ENCODE measurements around the gene RBM42.
A peak's percentile ranks its signal among the peaks of the same experiment; 100 is the strongest.
"Not testable (repeated sequence)": the region's sequence is repeated elsewhere in the genome, so short reads cannot be mapped to it uniquely, and the experiment has no call there.

The RBM42 gene

DNA sequence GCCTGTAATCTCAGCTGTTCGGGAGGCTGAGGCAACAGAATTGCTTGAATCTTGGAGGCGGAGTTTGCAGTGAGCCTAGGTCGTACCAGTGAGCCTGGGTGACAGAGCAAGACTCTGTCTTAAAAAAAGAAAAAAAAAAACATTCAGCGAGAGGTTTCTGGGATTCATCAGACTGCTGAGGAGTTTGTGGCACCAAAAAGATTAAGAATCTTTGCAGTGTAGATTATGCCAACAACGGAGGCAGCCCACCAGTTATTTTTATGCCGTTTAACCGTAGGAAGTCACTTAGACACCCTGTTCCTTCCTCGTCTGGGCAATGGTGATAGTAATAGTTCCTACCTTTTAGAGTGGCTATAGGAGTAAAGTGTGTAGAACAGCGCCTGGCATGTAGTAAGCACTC is 21.7 kb downstream of the RBM42 start:
- DNase-seq (ENCODE audit: low read depth): no peak

DNA sequence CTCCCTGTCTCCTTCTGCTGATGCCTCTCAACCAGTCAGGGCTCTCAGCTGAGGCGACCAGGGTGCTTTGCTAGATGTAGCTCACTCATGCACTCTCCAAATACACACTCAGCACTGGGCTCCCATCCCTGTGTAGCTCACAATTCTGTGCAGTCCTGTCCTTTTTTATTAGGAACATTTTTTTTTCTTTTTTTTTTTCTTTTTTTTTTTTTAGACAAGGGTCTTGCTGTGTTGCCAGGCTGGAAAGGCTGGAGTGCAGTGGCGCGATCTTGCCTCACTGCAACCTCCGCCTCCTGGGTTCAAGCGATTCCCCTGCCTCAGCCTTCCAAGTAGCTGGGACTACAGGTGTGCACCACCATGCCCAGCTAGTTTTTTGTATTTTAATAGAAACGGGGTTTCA is 26.0 kb downstream of the RBM42 start:
- DNase-seq (ENCODE audit: low read depth): not testable (repeated sequence)

GRCh38 chr19:35655600-35655999 is 26.8 kb downstream of the RBM42 start:
- no peak for DNase-seq (ENCODE audit: low read depth)

GRCh38 chr19:35656700-35657099 is 27.9 kb downstream of the RBM42 start:
- no peak for DNase-seq (ENCODE audit: low read depth)

DNA sequence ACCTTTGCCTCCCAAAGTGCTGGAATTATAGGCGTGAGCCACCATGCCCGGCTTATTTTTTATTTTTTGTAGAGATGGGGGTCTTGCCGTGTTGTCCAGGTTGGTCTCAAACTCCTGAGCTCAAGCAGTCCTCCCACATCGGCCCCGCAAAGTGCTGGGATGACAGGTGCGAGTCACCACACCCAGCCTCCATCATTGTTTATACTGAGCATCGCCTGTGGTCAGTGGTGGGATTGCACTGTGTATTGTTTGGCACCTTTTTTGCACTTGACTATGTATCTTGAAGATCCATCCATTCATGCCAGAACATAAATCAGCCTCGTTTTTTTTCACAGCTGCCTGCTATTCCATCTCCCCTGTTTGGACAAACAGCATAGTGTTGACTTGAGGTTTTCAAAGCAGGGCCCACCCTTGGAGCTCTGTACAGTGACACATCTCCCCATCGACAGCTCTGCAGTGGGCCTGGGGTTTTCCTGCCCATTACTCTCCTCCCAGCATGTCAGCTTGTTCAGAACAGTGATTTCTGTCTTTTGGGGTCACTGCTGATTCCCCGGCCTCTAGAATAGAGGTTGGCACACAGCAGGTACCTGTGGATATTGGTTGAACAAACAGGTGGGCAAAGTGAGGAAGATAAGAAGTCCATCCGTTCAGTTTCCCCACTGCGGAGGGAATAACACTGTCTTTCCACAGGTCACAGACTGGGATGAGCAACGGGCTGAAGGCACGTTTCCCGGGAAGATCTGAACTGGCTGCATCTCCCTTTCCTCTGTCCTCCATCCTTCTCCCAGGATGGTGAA is 29.3 kb downstream of the RBM42 start:
- no peak for DNase-seq (ENCODE audit: low read depth)

DNA sequence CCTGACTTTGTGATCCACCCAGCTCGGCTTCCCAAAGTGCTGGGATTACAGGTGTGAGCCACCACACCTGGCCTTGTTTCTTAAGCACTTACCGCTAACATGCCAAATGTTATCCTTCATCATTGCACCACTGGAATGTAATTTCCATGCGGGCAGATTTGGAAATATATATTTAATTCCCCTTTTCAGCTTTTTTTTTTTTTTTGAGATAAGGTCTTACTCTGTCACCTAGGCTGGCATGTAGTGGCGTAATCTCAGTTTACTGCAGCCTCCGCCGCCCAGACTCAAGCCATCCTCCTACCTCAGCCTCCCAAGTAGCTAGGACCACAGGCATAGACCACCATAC is 33.1 kb downstream of the RBM42 start:
- no peak for DNase-seq (ENCODE audit: low read depth)

DNA sequence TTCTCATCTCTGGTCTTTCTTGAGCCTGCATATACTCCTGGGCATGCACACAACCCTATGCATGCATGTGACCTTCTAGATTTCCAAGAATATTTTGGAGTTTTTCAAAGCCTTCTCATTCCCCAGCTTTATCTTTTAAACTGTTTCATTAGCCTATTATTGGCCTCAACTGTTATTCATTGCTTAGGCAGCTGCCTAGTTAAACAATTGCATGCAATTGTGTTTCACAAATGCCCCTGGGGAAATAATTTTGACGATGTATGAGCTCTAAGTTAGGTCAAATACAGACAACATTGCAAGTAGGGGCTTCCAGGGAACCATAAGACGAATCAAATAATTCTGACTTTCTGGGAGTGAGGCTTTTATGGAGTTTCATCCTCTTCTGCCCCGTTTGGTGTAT is 35.1 kb downstream of the RBM42 start:
- no peak for DNase-seq (ENCODE audit: low read depth)

DNA sequence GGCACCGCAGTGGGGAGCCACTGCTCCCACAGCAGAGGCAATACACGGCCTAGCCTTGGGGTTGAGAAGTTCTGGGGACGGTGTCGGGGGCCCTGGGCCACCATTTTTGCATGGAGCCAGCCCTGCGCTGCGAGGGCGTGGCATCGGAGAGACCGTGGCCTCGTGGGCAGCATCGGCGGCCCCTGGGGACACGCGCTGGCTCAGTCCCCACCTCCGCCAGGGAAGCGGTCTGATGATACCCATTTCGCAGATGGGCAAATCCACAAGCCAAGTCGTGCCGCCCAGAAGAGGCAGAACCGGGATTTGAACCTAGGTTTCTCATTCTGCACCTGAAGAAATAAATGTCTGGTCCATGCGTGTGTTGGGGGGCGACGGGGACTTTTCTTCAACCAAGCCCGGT is 36.3 kb downstream of the RBM42 start:
- DNase-seq (ENCODE audit: low read depth): no peak

DNA sequence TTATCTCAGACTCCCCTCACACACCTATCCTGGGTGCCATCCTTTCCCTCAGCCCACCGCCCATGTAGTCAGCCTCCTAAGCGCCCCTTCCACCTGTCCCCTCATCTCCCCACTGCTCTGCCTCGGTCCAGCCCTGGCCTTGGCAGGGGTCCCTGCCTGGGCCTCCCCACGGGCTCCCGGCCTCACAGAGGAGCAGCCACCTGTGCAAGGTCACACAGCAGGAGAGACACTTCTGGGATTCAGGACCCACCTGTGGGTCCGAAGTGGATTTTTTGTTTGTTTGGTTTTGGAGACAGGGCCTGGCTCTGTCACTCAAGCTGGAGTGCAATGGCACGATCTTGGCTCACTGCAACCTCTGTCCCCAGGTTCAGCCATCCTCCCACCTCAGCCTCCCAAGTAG is 36.8 kb downstream of the RBM42 start:
- DNase-seq (ENCODE audit: low read depth): no peak

DNA sequence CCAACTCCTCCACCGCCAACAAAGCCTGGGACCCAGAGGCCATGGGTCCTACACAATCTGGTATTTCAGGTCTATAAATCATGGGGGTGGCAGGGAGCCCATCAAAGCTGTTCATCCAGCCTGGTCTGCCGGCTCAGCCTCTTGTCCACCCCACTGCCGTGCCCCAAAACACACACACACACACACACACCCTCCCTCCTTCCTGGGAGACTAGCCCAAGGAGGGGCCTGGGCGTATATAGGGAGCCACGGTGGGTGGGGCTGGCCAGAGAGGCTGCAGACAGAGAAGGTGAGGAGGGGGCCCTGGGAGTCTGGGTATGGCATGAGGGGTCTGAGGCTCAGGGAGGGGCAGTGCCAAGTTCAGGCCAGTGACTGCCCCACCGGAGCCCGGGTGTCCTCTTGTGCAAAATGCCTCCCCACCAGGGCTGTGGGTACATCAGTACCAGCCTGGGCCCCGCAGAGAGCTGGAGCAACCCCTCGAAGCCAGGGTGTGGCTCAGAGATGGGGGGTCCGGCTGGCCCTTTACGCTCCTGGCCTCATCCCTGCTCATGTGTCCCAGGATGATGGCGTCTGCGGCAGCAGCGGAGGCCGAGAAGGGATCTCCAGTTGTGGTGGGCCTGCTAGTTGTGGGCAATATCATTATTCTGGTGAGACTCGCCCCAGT is 37.5 kb downstream of the RBM42 start, which contains the start of gene UPK1A:
UPK1A (plus strand) TSS at position 267 of the 663 bp plus-strand sequence; CDS start at position 563, 296 bp downstream.
- DNase-seq (ENCODE audit: low read depth): no peak

DNA sequence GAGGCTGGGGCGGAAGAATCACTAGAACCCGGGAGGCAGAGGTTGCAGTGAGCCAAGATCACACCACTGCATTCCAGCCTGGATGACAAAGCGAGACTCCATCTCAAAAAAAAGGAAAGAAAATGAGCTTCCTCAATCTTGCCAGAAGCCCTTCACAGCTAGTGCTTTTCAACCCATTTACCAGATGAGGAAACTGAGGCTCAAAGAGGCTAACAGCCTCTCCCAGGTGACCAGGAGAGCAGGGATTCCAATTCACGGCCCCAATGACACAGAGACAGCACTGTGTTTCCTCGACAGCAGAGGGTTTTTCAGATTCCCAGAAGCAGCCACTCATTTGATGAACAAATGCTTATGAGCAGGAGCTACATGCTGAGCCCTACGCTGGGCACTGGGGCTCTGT is 40.7 kb downstream of the RBM42 start:
- DNase-seq (ENCODE audit: low read depth): no peak

DNA sequence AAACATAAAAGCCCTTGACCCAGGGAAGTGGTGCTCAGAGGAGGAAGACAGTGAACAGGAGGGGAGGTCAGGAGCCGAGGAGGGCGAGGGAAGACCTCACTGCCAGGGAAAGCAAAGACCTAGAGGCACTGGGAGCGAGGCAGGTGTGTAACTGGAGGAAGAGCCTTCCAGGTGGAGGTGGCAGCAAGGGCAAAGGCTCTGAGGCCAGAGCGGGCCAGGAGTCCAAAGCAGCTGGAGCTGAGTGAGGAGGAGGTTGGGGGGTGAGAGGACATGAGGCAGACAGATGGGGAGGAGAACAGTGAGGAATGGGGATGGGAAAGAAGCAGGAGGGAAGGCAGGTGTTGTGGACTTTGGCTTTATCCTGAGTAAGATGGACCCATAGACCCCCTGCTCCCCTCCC is 41.1 kb downstream of the RBM42 start:
- DNase-seq (ENCODE audit: low read depth): no peak

GRCh38 chr19:35670686-35671085 is 41.9 kb downstream of the RBM42 start:
- DNase-seq (ENCODE audit: low read depth): no peak

- DNase-seq (ENCODE audit: low read depth): no peak
Observed at GRCh38 chr19:35671818-35672217, 43.0 kb downstream of the RBM42 start.

DNA sequence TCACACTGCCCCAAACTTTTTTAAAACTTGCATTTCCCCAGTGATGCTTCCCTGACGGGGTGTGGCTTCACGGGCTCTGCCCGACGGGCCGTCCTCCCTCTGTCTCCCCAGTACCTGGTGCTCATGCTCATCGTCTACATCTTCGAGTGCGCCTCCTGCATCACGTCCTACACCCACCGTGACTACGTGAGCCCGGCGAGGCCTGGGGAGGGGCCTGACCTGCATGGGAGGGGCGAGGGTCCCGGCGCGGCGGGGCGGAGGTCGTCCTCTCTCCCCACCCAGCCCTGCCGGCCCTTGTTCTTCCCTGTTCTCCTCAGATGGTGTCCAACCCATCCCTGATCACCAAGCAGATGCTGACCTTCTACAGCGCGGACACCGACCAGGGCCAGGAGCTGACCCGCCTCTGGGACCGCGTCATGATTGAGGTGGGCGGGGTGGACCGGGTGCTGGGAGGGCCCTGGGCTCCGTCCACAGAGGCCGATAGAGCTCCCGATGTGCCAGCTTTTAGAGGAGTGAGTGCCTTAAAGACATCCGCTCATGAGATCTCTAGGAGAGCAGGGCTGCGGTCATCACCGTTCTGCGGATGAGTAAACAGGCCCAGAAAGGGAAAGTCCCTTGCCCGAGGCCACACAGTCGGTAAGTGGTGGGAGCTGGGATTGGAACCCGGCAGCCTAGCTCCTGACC is 44.4 kb downstream of the RBM42 start:
- DNase-seq (ENCODE audit: low read depth): peak; percentile 46

- no peak for DNase-seq (ENCODE audit: low read depth)
Observed at GRCh38 chr19:35675589-35676140, 46.8 kb downstream of the RBM42 start.

Data from GM04504 (cell line).